ENCODE data around the gene SRPX. TPM values are rescaled to one million over a fixed set of nuclear protein-coding genes. Genes with fewer than 3 reads are reported as not detected.
A peak's percentile ranks its signal among the peaks of the same experiment; 100 is the strongest.

The SRPX gene
- total RNA-seq, 1 donor from 2014 or later: 59.0 TPM

DNA sequence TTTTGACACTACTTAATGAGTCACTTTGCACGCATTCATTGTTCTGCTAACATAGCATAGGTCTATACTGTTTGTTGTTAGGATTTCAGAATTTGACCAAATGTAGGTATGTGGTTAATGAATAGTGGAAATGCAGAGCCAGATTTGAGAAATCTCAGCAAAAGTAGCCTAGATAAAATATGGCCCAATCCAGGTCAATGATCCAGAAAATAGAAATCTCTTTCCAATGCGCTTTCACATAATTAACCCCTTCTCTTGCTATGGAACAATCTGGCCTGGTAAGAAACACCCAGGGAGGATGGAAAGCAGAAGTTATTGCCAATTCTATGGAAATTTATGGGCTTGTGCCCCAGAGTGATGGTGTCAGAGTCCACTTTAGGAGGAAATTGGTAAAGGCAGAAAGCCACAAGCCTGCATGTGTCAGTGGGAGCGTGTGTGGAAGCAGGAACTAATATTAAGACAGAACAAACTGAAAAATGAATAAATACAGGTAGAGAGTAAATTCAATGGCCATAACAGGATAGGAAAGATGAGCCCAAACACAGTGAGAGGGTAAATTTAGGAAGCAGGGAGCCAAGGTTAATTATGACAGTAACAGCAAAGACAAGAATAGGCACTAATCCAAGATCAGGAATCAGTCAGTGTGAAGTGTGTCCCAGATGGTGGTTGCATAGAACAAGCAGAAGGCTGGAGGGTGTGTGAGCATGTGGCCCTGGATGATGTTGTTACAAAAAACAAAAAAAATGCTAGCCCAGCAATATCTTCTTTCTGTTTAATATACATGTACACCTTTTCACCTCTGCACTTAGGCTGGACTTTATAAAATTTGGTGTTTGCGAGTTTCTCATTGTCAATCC, 111.4 kb downstream of the SRPX start:
- Histone ChIP-seq H3K4me1 (no peaks in the 10 kb centered on the region), H3K27me3 (ENCODE audit: low read depth) (no peaks in the 10 kb centered on the region), H3K9me3 (no peaks in the 10 kb centered on the region), H3K4me3 (no peak overlapping the region), H3K36me3 (no peaks in the 10 kb centered on the region), H3K27ac (no peak overlapping the region)
- no peak for ATAC-seq
- intact Hi-C loops (cut with DNase I): no loop called here
- no peak for TF ChIP-seq CTCF (IDR thresholded peaks at IDR 0.05)
- no peak for DNase-seq

GRCh38 chrX:38108364-38108763, 112.3 kb downstream of the SRPX start:
- no peak for TF ChIP-seq CTCF (IDR thresholded peaks at IDR 0.05)
- no peak overlapping the region for H3K4me3 ChIP-seq
- DNase-seq (no peak), ATAC-seq (no peak)
- intact Hi-C loops (cut with DNase I): no loop called here
- H3K36me3 ChIP-seq: no peaks in the 10 kb centered on the region
- no peaks in the 10 kb centered on the region for H3K9me3 ChIP-seq
- H3K27ac ChIP-seq: no peak overlapping the region
- no peaks in the 10 kb centered on the region for H3K4me1 ChIP-seq
- no peaks in the 10 kb centered on the region for H3K27me3 ChIP-seq (ENCODE audit: low read depth)

DNA sequence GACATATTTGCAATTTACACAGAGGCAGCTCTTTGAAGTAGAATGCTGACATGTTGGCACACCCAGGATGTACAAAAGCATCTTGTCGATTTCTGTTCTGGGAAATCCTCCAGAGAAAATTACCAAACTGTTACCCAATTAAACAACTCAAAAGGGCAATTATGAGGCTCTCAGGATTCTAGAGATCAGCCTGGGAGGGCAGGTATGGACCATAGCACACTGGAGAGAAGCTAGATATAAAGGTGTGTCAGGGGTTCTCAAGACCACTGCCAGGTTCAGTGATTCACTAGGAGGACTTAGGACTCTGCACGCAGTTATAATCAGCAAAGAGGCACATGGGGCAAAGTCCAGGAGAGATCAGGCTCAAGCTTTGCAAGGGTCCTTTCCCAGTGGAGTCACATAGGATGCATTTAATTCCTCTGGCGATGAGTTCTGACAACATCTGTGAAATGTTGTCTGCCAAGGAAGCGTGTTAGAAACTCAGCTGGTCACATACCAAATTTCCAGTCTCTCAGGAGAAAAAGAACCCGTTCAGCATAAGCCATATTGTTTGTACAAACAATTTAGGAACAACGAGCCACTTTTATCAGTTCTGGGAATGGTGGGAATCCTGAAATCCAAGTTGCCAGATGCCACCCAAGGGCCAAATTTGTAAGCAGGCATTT, 113.5 kb downstream of the SRPX start:
- no peak overlapping the region for H3K4me3 ChIP-seq
- no peak overlapping the region for H3K27ac ChIP-seq
- no peaks in the 10 kb centered on the region for H3K9me3 ChIP-seq
- intact Hi-C loops (cut with DNase I): no loop called here
- no peak for TF ChIP-seq CTCF (IDR thresholded peaks at IDR 0.05)
- no peaks in the 10 kb centered on the region for H3K27me3 ChIP-seq (ENCODE audit: low read depth)
- H3K4me1 ChIP-seq: no peaks in the 10 kb centered on the region
- DNase-seq (no peak), ATAC-seq (peak in 1 of 2 donors; percentile 24)
- H3K36me3 ChIP-seq: no peaks in the 10 kb centered on the region

DNA sequence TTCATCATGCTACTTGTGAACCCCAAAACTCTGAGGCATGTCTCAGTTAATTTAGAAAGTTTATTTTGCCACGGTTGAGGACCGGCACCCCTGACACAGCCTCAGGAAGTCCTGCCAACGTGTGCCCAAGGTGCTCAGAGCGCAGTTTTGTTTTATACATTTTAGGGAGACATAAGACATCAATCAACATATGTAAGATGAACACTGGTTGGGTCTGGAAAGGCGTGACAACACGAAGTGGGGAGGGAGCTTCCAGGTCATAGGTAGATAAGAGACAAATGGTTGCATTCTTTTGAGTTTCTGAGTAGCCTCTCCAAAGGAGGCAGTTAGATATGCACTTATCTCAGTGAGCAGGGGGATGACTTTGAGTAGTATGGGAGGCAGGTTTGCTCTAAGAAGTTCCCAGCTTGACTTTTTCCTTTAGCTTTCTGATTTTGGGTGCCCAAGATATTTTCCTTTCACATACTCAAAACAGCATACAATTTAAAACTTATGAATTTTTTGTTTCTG, 115.4 kb downstream of the SRPX start:
- no peak for DNase-seq

More for the DNA sequence above, 115.4 kb downstream of the SRPX start:
- H3K27me3 ChIP-seq (ENCODE audit: low read depth): no peaks in the 10 kb centered on the region
- no peaks in the 10 kb centered on the region for H3K9me3 ChIP-seq
- no peaks in the 10 kb centered on the region for H3K4me1 ChIP-seq
- H3K4me3 ChIP-seq: no peak overlapping the region
- no peaks in the 10 kb centered on the region for H3K36me3 ChIP-seq
- TF ChIP-seq CTCF (IDR thresholded peaks at IDR 0.05): no peak
- no peak overlapping the region for H3K27ac ChIP-seq
- no peak for ATAC-seq
- intact Hi-C loops (cut with DNase I): no loop called here

All from lower lobe of right lung (tissue), 2 donors.